HG03457 (cell line): Measurements from ENCODE around the gene RS1.

Experiments
- ATAC-seq: cut with Tn5 transposase; IDR thresholded peaks from one replicate; pipeline ENCODE4 v1.9.1; 2021; ENCODE audit warnings: moderate number of reproducible peaks; ENCODE audit not compliant: unreplicated experiment

Gene RS1

GRCh38 chrX:18672008-18672407, at the start of gene RS1:
Gene RS1, minus strand, starts transcription at chrX:18672108. Its CDS starts 40 bp downstream, at chrX:18672068.
- no peak for ATAC-seq

- no peak for ATAC-seq
Measured at GRCh38 chrX:18719852-18720251, 47.9 kb upstream of the RS1 start.

- no peak for ATAC-seq
Measured at GRCh38 chrX:18714910-18715309, 43.0 kb upstream of the RS1 start.

GRCh38 chrX:18709833-18710232, 37.9 kb upstream of the RS1 start:
- no peak for ATAC-seq

- no peak for ATAC-seq
Measured at GRCh38 chrX:18707426-18708049, 35.6 kb upstream of the RS1 start, which contains the start of gene PPEF1. Gene PPEF1, plus strand, starts transcription at chrX:18707645. Its CDS starts 136 bp downstream, at chrX:18707781.

- no peak for ATAC-seq
Measured at GRCh38 chrX:18702362-18703195, 30.7 kb upstream of the RS1 start.

- no peak for ATAC-seq
Measured at GRCh38 chrX:18701621-18702361, 29.9 kb upstream of the RS1 start.

GRCh38 chrX:18698737-18699650, 27.1 kb upstream of the RS1 start:
- ATAC-seq: no peak

GRCh38 chrX:18696653-18697052, 24.7 kb upstream of the RS1 start:
- no peak for ATAC-seq

GRCh38 chrX:18692541-18692940, 20.6 kb upstream of the RS1 start:
- no peak for ATAC-seq

- no peak for ATAC-seq
Measured at GRCh38 chrX:18691431-18691830, 19.5 kb upstream of the RS1 start.

GRCh38 chrX:18687856-18688495, 16.1 kb upstream of the RS1 start:
- no peak for ATAC-seq

- ATAC-seq: no peak
Measured at GRCh38 chrX:18682979-18683387, 11.1 kb upstream of the RS1 start.

GRCh38 chrX:18681996-18682395, 10.1 kb upstream of the RS1 start:
- no peak for ATAC-seq

GRCh38 chrX:18677161-18677869, 5.4 kb upstream of the RS1 start:
- ATAC-seq: no peak

GRCh38 chrX:18676470-18676869, 4.6 kb upstream of the RS1 start:
- no peak for ATAC-seq

- ATAC-seq: no peak
Measured at GRCh38 chrX:18676050-18676449, 4.1 kb upstream of the RS1 start.

GRCh38 chrX:18674788-18675735, 3.2 kb upstream of the RS1 start:
- ATAC-seq: peak; percentile 85
